HepG2 (cell line): ENCODE results near the gene SFT2D1. TPM values are rescaled to one million over a fixed set of nuclear protein-coding genes. Genes with fewer than 3 reads are reported as not detected.

Experiments used
- FOXA1 ChIP-seq, 2 experiments: fragments of 450-650 bp in 1 of 2; sonication (generic) in 1 of 2; formaldehyde crosslinking in 1 of 2; IDR thresholded peaks; 2 replicates each; pipeline versions ENCODE4 v1.4.0 to v1.6.1; 2016 to 2020; ENCODE audit warnings: missing genetic modification reagents in 1 of 2
- HOXA5 ChIP-seq: sonication (generic); formaldehyde crosslinking; IDR thresholded peaks from 2 replicates; pipeline ENCODE4 v1.4.0; 2020; ENCODE audit warnings: missing genetic modification reagents
- MATR3 ChIP-seq: sonication (generic); formaldehyde crosslinking; IDR thresholded peaks from 2 replicates; pipeline ENCODE4 v1.4.0; 2020; ENCODE audit warnings: missing genetic modification reagents
- MBD4 ChIP-seq: IDR thresholded peaks from 2 replicates; pipeline ENCODE4 v1.6.1; 2012; ENCODE audit warnings: low read length, inconsistent platforms, borderline replicate concordance
- NR3C1 ChIP-seq: sonication (generic); formaldehyde crosslinking; IDR thresholded peaks from 2 replicates; pipeline ENCODE4 v1.4.0; 2020; ENCODE audit warnings: missing genetic modification reagents
- RFXANK ChIP-seq: IDR thresholded peaks from 2 replicates; pipeline ENCODE4 v1.6.1; 2016
- SSRP1 ChIP-seq: IDR thresholded peaks from 2 replicates; pipeline ENCODE4 v1.6.1; 2016; ENCODE audit warnings: control low read depth
- ZBTB2 ChIP-seq: sonication (generic); formaldehyde crosslinking; IDR thresholded peaks from 2 replicates; pipeline ENCODE4 v1.8.0; 2022; ENCODE audit warnings: low read depth, missing genetic modification reagents
- ZFP36 ChIP-seq: fragments of 150-350 bp; IDR thresholded peaks from 2 replicates; pipeline ENCODE4 v1.6.1; 2018; ENCODE audit warnings: borderline replicate concordance, low read length, low read depth; ENCODE audit not compliant: partially characterized antibody
- ZNF224 ChIP-seq: sonication (generic); formaldehyde crosslinking; IDR thresholded peaks from 2 replicates; pipeline ENCODE4 v1.5.0; 2020; ENCODE audit warnings: mild to moderate bottlenecking, missing genetic modification reagents
- ZNF326 ChIP-seq: sonication (generic); formaldehyde crosslinking; IDR thresholded peaks from 2 replicates; pipeline ENCODE4 v1.4.0; 2020; ENCODE audit warnings: missing genetic modification reagents, borderline replicate concordance
- polyA plus RNA-seq, 8 experiments: library from polyadenylated mRNA; depleted of rRNA in 3 of 8; stranded (reverse) in 7 of 8; unstranded in 1 of 8; fragments of >200 nt; fragmentation: Illumina TruSeq in 4 of 8; extraction: Trizol in 4 of 8; gene quantifications; 2 replicates each; pipeline versions ENCODE4 v1.2.1 to v1.2.3, GENCODE V29; 2011 to 2016; ENCODE audit warnings: low read depth in 4 of 8, missing spikeins in 1 of 8, mixed read lengths in 1 of 8; ENCODE audit not compliant: insufficient read depth in 1 of 8
- total RNA-seq, 5 experiments: library from RNA; depleted of rRNA; stranded (reverse); fragments of >200 nt; fragmentation: Illumina TruSeq; extraction: Trizol; gene quantifications; 2 replicates each; pipeline ENCODE4 v1.2.3, GENCODE V29; 2016; ENCODE audit warnings: low read depth in 1 of 5
- TF ChIP-seq, protein P1 (sequence below): sonication (generic); formaldehyde crosslinking; IDR thresholded peaks from 2 replicates; pipeline ENCODE4 v1.4.0; 2020; ENCODE audit warnings: missing genetic modification reagents, borderline replicate concordance
- TF ChIP-seq, protein P2 (sequence below): sonication (generic); formaldehyde crosslinking; IDR thresholded peaks from 2 replicates; pipeline ENCODE4 v1.5.0; 2020; ENCODE audit warnings: mild to moderate bottlenecking, missing genetic modification reagents
- TF ChIP-seq, protein P3 (sequence below): sonication (generic); formaldehyde crosslinking; conservative IDR thresholded peaks from 2 replicates; pipeline ENCODE4 v1.8.0; 2022; ENCODE audit warnings: mild to moderate bottlenecking, moderate library complexity, missing genetic modification reagents
- TF ChIP-seq, protein P4 (sequence below): sonication (generic); formaldehyde crosslinking; IDR thresholded peaks from 2 replicates; pipeline ENCODE4 v1.5.1; 2020; ENCODE audit warnings: missing genetic modification reagents, mild to moderate bottlenecking, borderline replicate concordance

The SFT2D1 gene
- total and polyA plus RNA-seq, 2 of the 13 experiments (the other 11 are each of a cell fraction or from before 2014, with no cell fraction given), result 115 to 147 TPM

DNA sequence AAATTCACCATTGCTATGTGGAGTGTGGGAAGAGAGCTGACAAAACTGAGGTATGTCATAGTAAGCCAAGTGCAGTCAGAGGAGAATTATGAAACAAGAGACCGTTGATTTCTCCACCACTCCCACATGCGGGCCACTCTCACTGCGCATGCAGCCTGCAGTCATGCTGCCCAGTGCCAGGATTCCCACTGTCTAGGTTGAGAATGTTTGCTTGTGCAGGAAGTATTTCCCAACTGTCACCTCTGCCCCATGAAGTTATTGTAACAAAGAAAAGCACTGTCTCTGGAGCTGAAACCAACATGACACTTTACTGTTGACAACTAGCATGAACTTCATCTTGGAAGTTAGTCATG is 18.7 kb upstream of the SFT2D1 start (continued):
- TF ChIP-seq MATR3 (CRISPR knock-in tag) (no peak), SSRP1 (CRISPR knock-in tag) (no peak), FOXA1 (IDR thresholded peaks at IDR 0.05) (peak; percentile 76), FOXA1 (CRISPR knock-in tag; IDR thresholded peaks at IDR 0.05) (peak; percentile 94), ZNF326 (CRISPR knock-in tag) (no peak), ZNF224 (CRISPR knock-in tag) (peak; percentile 87; the same call in 1 of the 2 replicates), MBD4 (peak; percentile 81; the same call in 1 of the 2 replicates), RFXANK (CRISPR knock-in tag) (peak; percentile 63; the same call in 1 of the 2 replicates), NR3C1 (no peak), ZBTB2 (peak; percentile 57; the same call in 1 of the 2 replicates), HOXA5 (CRISPR knock-in tag) (peak; percentile 92), ZFP36 (no peak)
- TF ChIP-seq, protein P1, sequence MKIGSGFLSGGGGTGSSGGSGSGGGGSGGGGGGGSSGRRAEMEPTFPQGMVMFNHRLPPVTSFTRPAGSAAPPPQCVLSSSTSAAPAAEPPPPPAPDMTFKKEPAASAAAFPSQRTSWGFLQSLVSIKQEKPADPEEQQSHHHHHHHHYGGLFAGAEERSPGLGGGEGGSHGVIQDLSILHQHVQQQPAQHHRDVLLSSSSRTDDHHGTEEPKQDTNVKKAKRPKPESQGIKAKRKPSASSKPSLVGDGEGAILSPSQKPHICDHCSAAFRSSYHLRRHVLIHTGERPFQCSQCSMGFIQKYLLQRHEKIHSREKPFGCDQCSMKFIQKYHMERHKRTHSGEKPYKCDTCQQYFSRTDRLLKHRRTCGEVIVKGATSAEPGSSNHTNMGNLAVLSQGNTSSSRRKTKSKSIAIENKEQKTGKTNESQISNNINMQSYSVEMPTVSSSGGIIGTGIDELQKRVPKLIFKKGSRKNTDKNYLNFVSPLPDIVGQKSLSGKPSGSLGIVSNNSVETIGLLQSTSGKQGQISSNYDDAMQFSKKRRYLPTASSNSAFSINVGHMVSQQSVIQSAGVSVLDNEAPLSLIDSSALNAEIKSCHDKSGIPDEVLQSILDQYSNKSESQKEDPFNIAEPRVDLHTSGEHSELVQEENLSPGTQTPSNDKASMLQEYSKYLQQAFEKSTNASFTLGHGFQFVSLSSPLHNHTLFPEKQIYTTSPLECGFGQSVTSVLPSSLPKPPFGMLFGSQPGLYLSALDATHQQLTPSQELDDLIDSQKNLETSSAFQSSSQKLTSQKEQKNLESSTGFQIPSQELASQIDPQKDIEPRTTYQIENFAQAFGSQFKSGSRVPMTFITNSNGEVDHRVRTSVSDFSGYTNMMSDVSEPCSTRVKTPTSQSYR (CRISPR knock-in tag), result no peak; the same call in 1 of the 2 replicates
- TF ChIP-seq, protein P2, sequence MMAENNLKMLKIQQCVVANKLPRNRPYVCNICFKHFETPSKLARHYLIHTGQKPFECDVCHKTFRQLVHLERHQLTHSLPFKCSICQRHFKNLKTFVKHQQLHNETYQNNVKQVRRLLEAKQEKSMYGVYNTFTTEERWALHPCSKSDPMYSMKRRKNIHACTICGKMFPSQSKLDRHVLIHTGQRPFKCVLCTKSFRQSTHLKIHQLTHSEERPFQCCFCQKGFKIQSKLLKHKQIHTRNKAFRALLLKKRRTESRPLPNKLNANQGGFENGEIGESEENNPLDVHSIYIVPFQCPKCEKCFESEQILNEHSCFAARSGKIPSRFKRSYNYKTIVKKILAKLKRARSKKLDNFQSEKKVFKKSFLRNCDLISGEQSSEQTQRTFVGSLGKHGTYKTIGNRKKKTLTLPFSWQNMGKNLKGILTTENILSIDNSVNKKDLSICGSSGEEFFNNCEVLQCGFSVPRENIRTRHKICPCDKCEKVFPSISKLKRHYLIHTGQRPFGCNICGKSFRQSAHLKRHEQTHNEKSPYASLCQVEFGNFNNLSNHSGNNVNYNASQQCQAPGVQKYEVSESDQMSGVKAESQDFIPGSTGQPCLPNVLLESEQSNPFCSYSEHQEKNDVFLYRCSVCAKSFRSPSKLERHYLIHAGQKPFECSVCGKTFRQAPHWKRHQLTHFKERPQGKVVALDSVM, result no peak
- TF ChIP-seq, protein P3, sequence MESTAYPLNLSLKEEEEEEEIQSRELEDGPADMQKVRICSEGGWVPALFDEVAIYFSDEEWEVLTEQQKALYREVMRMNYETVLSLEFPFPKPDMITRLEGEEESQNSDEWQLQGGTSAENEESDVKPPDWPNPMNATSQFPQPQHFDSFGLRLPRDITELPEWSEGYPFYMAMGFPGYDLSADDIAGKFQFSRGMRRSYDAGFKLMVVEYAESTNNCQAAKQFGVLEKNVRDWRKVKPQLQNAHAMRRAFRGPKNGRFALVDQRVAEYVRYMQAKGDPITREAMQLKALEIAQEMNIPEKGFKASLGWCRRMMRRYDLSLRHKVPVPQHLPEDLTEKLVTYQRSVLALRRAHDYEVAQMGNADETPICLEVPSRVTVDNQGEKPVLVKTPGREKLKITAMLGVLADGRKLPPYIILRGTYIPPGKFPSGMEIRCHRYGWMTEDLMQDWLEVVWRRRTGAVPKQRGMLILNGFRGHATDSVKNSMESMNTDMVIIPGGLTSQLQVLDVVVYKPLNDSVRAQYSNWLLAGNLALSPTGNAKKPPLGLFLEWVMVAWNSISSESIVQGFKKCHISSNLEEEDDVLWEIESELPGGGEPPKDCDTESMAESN (CRISPR knock-in tag), result peak; percentile 95
- TF ChIP-seq, protein P4, sequence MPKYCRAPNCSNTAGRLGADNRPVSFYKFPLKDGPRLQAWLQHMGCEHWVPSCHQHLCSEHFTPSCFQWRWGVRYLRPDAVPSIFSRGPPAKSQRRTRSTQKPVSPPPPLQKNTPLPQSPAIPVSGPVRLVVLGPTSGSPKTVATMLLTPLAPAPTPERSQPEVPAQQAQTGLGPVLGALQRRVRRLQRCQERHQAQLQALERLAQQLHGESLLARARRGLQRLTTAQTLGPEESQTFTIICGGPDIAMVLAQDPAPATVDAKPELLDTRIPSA (CRISPR knock-in tag), result no peak
